ENCODE measurements around the gene BMPR1A. TPM values are rescaled to one million over a fixed set of nuclear protein-coding genes. Genes with fewer than 3 reads are reported as not detected.

Gene BMPR1A
- total and polyA plus RNA-seq, 2 of the 13 experiments (the other 11 are each of a cell fraction or from before 2014, with no cell fraction given) = 17.8 to 44.2 TPM

- no peak for TF ChIP-seq NFATC3 (CRISPR knock-in tag; IDR thresholded peaks at IDR 0.05)
- no peak for TF ChIP-seq ZNF101 (CRISPR knock-in tag; IDR thresholded peaks at IDR 0.05; ENCODE audit: borderline replicate concordance, low read depth)
- TF ChIP-seq MAFG (CRISPR knock-in tag; IDR thresholded peaks at IDR 0.05) = no peak
- TF ChIP-seq ERF (CRISPR knock-in tag; IDR thresholded peaks at IDR 0.05) = peak; percentile 79; the same call in 1 of the 2 replicates
- TF ChIP-seq ZBTB38 (CRISPR knock-in tag; IDR thresholded peaks at IDR 0.05) = no peak
- TF ChIP-seq, protein P1, sequence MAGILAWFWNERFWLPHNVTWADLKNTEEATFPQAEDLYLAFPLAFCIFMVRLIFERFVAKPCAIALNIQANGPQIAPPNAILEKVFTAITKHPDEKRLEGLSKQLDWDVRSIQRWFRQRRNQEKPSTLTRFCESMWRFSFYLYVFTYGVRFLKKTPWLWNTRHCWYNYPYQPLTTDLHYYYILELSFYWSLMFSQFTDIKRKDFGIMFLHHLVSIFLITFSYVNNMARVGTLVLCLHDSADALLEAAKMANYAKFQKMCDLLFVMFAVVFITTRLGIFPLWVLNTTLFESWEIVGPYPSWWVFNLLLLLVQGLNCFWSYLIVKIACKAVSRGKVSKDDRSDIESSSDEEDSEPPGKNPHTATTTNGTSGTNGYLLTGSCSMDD (CRISPR knock-in tag; IDR thresholded peaks at IDR 0.05) = no peak
- TF ChIP-seq ZNF737 (CRISPR knock-in tag; IDR thresholded peaks at IDR 0.05; ENCODE audit: borderline replicate concordance) = no peak
- no peak for TF ChIP-seq JUNB (CRISPR knock-in tag; IDR thresholded peaks at IDR 0.05; ENCODE audit: borderline replicate concordance)
- TF ChIP-seq GPN1 (CRISPR knock-in tag; IDR thresholded peaks at IDR 0.05; ENCODE audit: borderline replicate concordance) = no peak
- no peak for TF ChIP-seq ZNF124 (CRISPR knock-in tag; IDR thresholded peaks at IDR 0.05)
- TF ChIP-seq KIAA2018 (CRISPR knock-in tag; IDR thresholded peaks at IDR 0.05; ENCODE audit: borderline replicate concordance) = no peak
- TF ChIP-seq ZNF234 (CRISPR knock-in tag; conservative IDR thresholded peaks at IDR 0.05) = no peak
- peak; percentile 85 for TF ChIP-seq FOXO1 (CRISPR knock-in tag; IDR thresholded peaks at IDR 0.05)
- peak; percentile 70; the same call in 1 of the 2 replicates for TF ChIP-seq MLX (CRISPR knock-in tag; IDR thresholded peaks at IDR 0.05)
- TF ChIP-seq CTCF (CRISPR knock-in tag; IDR thresholded peaks at IDR 0.05) = no peak
- TF ChIP-seq, protein P2, sequence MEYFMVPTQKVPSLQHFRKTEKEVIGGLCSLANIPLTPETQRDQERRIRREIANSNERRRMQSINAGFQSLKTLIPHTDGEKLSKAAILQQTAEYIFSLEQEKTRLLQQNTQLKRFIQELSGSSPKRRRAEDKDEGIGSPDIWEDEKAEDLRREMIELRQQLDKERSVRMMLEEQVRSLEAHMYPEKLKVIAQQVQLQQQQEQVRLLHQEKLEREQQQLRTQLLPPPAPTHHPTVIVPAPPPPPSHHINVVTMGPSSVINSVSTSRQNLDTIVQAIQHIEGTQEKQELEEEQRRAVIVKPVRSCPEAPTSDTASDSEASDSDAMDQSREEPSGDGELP (IDR thresholded peaks at IDR 0.05; ENCODE audit: borderline replicate concordance, low read depth) = no peak
- no peak for TF ChIP-seq RFXAP (CRISPR knock-in tag; IDR thresholded peaks at IDR 0.05; ENCODE audit: borderline replicate concordance)
Measured at GRCh38 chr10:86775056-86775869, 18.8 kb downstream of the BMPR1A start (continued).

Measured in HepG2 (cell line).